Ishikawa (cell line): ENCODE data around the gene PARD3B.

Source experiments
- EP300 ChIP-seq: IDR thresholded peaks from 2 replicates; pipeline ENCODE4 v1.6.1; 2012; ENCODE audit warnings: borderline replicate concordance
- FOXM1 ChIP-seq: IDR thresholded peaks from 2 replicates; pipeline ENCODE4 v1.6.1; 2012; ENCODE audit warnings: low read depth, borderline replicate concordance
- ZBTB7A ChIP-seq: IDR thresholded peaks from 2 replicates; pipeline ENCODE4 v1.6.1; 2012; ENCODE audit warnings: low read depth

- TF ChIP-seq EP300 (no peak), FOXM1 (no peak), ZBTB7A (no peak)
These were observed 1097.5 kb downstream of the PARD3B start for GRCh38 chr2:205642599-205643356.
